ENCODE results near the gene SLC5A6.

DNA sequence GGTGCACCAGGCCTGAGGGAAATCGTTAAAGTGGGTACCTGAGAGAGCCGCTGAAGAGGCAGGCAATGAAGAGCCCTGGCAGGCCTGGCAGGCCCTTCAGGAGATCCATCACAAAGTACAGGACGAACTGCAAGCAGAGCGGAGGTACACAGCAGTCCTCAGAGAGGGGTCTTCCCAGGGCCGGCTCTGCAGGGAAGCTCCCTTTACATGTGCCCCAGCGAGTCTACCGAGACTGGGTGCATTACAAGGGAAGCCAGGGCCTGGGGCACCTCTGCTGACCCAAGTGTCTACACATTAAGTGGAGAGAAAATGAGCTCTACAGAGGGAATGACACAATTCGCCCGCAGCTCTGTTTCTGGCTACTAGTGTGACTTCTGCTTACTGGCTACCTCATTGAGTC lies 8.3 kb downstream of the SLC5A6 start:
- TF ChIP-seq TAF1 (IDR thresholded peaks at IDR 0.05; ENCODE audit: borderline replicate concordance, low read depth, low read length): no peak
- TF ChIP-seq, protein P1, sequence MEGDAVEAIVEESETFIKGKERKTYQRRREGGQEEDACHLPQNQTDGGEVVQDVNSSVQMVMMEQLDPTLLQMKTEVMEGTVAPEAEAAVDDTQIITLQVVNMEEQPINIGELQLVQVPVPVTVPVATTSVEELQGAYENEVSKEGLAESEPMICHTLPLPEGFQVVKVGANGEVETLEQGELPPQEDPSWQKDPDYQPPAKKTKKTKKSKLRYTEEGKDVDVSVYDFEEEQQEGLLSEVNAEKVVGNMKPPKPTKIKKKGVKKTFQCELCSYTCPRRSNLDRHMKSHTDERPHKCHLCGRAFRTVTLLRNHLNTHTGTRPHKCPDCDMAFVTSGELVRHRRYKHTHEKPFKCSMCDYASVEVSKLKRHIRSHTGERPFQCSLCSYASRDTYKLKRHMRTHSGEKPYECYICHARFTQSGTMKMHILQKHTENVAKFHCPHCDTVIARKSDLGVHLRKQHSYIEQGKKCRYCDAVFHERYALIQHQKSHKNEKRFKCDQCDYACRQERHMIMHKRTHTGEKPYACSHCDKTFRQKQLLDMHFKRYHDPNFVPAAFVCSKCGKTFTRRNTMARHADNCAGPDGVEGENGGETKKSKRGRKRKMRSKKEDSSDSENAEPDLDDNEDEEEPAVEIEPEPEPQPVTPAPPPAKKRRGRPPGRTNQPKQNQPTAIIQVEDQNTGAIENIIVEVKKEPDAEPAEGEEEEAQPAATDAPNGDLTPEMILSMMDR (IDR thresholded peaks at IDR 0.05): no peak
- TF ChIP-seq FOXM1 (IDR thresholded peaks at IDR 0.05; ENCODE audit: low read depth): no peak
- no peak for TF ChIP-seq NFIC (IDR thresholded peaks at IDR 0.05; ENCODE audit: borderline replicate concordance)
- TF ChIP-seq GABPA (IDR thresholded peaks at IDR 0.05; ENCODE audit: low read depth): no peak
- no peak for TF ChIP-seq RCOR1 (IDR thresholded peaks at IDR 0.05; ENCODE audit: low read length)
- TF ChIP-seq, protein P2, sequence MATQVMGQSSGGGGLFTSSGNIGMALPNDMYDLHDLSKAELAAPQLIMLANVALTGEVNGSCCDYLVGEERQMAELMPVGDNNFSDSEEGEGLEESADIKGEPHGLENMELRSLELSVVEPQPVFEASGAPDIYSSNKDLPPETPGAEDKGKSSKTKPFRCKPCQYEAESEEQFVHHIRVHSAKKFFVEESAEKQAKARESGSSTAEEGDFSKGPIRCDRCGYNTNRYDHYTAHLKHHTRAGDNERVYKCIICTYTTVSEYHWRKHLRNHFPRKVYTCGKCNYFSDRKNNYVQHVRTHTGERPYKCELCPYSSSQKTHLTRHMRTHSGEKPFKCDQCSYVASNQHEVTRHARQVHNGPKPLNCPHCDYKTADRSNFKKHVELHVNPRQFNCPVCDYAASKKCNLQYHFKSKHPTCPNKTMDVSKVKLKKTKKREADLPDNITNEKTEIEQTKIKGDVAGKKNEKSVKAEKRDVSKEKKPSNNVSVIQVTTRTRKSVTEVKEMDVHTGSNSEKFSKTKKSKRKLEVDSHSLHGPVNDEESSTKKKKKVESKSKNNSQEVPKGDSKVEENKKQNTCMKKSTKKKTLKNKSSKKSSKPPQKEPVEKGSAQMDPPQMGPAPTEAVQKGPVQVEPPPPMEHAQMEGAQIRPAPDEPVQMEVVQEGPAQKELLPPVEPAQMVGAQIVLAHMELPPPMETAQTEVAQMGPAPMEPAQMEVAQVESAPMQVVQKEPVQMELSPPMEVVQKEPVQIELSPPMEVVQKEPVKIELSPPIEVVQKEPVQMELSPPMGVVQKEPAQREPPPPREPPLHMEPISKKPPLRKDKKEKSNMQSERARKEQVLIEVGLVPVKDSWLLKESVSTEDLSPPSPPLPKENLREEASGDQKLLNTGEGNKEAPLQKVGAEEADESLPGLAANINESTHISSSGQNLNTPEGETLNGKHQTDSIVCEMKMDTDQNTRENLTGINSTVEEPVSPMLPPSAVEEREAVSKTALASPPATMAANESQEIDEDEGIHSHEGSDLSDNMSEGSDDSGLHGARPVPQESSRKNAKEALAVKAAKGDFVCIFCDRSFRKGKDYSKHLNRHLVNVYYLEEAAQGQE (IDR thresholded peaks at IDR 0.05; ENCODE audit: low read depth, low read length): no peak
- no peak for TF ChIP-seq EP300 (IDR thresholded peaks at IDR 0.05; ENCODE audit: borderline replicate concordance in 1 of 2, low read depth in 1 of 2, low read length in 1 of 2)
- TF ChIP-seq YY1 (IDR thresholded peaks at IDR 0.05; ENCODE audit: low read depth): no peak
- TF ChIP-seq FOSL2 (IDR thresholded peaks at IDR 0.05; ENCODE audit: borderline replicate concordance, low read depth): no peak

Data from SK-N-SH (cell line).